Measurements from ENCODE around the gene VWF. TPM values are rescaled to one million over a fixed set of nuclear protein-coding genes. Genes with fewer than 3 reads are reported as not detected.
"Not testable (repeated sequence)": the region's sequence is repeated elsewhere in the genome, so short reads cannot be mapped to it uniquely, and the experiment has no call there.

The VWF gene
- total RNA-seq, 1 donor from 2014 or later: not detected

GRCh38 chr12:6159166-6160011 is 34.9 kb upstream of the VWF start:
- H3K4me3 Mint-ChIP-seq; POLR2A ChIA-PET; H3K4me1 Mint-ChIP-seq; H3K9me3 Mint-ChIP-seq; ATAC-seq (ENCODE audit: low read depth); DNase-seq; H3K27ac Mint-ChIP-seq; CTCF ChIA-PET; H3K36me3 Mint-ChIP-seq (ENCODE audit: low read depth); intact Hi-C loops (cut with micrococcal nuclease): not testable (repeated sequence)
- peaks cover 11% of the 10 kb centered on the region for H3K27me3 Mint-ChIP-seq

- ATAC-seq (ENCODE audit: low read depth) (no peak), DNase-seq (no peak)
- Mint-ChIP-seq H3K36me3 (ENCODE audit: low read depth) (no peaks in the 10 kb centered on the region), H3K4me1 (no peaks in the 10 kb centered on the region), H3K9me3 (no peaks in the 10 kb centered on the region), H3K4me3 (no peak overlapping the region), H3K27ac (no peak overlapping the region), H3K27me3 (peaks cover 11% of the 10 kb centered on the region)
- no peak for TF ChIP-seq CTCF (IDR thresholded peaks at IDR 0.05)
- intact Hi-C loops (cut with micrococcal nuclease): no loop called here
- CTCF ChIA-PET: no interaction called here
- POLR2A ChIA-PET: no interaction called here
Measured at GRCh38 chr12:6158749-6159148, 34.3 kb upstream of the VWF start.

- Mint-ChIP-seq H3K9me3 (no peaks in the 10 kb centered on the region), H3K27ac (no peak overlapping the region), H3K27me3 (peaks cover 11% of the 10 kb centered on the region), H3K4me1 (no peaks in the 10 kb centered on the region), H3K4me3 (no peak overlapping the region), H3K36me3 (ENCODE audit: low read depth) (no peaks in the 10 kb centered on the region)
- TF ChIP-seq CTCF (IDR thresholded peaks at IDR 0.05): no peak
- ChIA-PET POLR2A (no interaction called here), CTCF (no interaction called here)
- ATAC-seq (ENCODE audit: low read depth) (no peak), DNase-seq (no peak)
- intact Hi-C loops (cut with micrococcal nuclease): no loop called here
Measured at GRCh38 chr12:6158255-6158654, 33.8 kb upstream of the VWF start.

GRCh38 chr12:6157482-6157881 is 33.0 kb upstream of the VWF start:
- Mint-ChIP-seq H3K27me3 (peaks cover 12% of the 10 kb centered on the region), H3K27ac (no peak overlapping the region), H3K9me3 (no peaks in the 10 kb centered on the region), H3K4me3 (no peak overlapping the region), H3K4me1 (no peaks in the 10 kb centered on the region), H3K36me3 (ENCODE audit: low read depth) (no peaks in the 10 kb centered on the region)
- intact Hi-C loops (cut with micrococcal nuclease): no loop called here
- ChIA-PET CTCF (no interaction called here), POLR2A (no interaction called here)
- DNase-seq: no peak
- no peak for ATAC-seq (ENCODE audit: low read depth)
- TF ChIP-seq CTCF (IDR thresholded peaks at IDR 0.05): no peak

GRCh38 chr12:6154730-6155459 is 30.4 kb upstream of the VWF start:
- DNase-seq (no peak), ATAC-seq (ENCODE audit: low read depth) (no peak)
- no peak for TF ChIP-seq CTCF (IDR thresholded peaks at IDR 0.05)
- H3K9me3 Mint-ChIP-seq: no peaks in the 10 kb centered on the region
- ChIA-PET POLR2A (no interaction called here), CTCF (no interaction called here)
- H3K4me1 Mint-ChIP-seq: no peaks in the 10 kb centered on the region
- peaks cover 15% of the 10 kb centered on the region for H3K27me3 Mint-ChIP-seq
- intact Hi-C loops (cut with micrococcal nuclease): no loop called here
- no peak overlapping the region for H3K27ac Mint-ChIP-seq
- H3K36me3 Mint-ChIP-seq (ENCODE audit: low read depth): no peaks in the 10 kb centered on the region
- H3K4me3 Mint-ChIP-seq: no peak overlapping the region

GRCh38 chr12:6148722-6149121 is 24.3 kb upstream of the VWF start:
- H3K4me1 Mint-ChIP-seq; H3K9me3 Mint-ChIP-seq; H3K27ac Mint-ChIP-seq; H3K27me3 Mint-ChIP-seq; H3K4me3 Mint-ChIP-seq; H3K36me3 Mint-ChIP-seq (ENCODE audit: low read depth); POLR2A ChIA-PET; intact Hi-C loops (cut with micrococcal nuclease); ATAC-seq (ENCODE audit: low read depth); DNase-seq; CTCF ChIA-PET: not testable (repeated sequence)

All from activated B cell treated with CpG ODN at 0.5 μM for 24 hours (primary cell).